ENCODE results near the gene IGFBPL1. TPM values are rescaled to one million over a fixed set of nuclear protein-coding genes. Genes with fewer than 3 reads are reported as not detected.

Gene IGFBPL1
- total RNA-seq, 1 experiment from 2014 or later = 1.6 TPM

DNA sequence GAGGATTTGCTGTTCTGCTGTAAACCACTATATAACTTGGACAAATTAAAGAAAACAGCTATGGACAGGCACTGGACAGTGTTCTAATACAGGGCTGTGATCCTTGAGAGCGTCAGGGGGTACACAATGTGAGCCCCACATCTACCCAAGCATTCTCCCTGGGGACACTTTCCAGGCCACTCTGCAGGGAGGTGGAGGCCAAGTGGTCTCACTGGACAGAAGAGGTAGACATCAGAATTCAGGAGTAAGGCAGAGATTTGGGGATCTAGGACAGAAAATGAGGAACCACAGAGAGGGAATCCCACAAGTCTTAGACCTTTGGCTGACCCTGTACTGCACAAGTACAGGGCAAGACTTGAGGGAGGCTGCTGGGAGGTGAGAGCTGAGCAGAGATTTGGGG lies 3.8 kb upstream of the IGFBPL1 start:
- Mint-ChIP-seq H3K27me3 (ENCODE audit: insufficient read depth, unreplicated experiment) (peaks cover 6% of the 10 kb centered on the region), H3K4me3 (ENCODE audit: unreplicated experiment) (no peak overlapping the region), H3K36me3 (ENCODE audit: insufficient read depth, unreplicated experiment) (no peaks in the 10 kb centered on the region), H3K27ac (ENCODE audit: unreplicated experiment) (no peak overlapping the region), H3K4me1 (ENCODE audit: low read depth, unreplicated experiment) (peaks cover 3% of the 10 kb centered on the region), H3K9me3 (ENCODE audit: unreplicated experiment) (no peaks in the 10 kb centered on the region)
- DNase-seq = no peak
- TF ChIP-seq, protein P1, sequence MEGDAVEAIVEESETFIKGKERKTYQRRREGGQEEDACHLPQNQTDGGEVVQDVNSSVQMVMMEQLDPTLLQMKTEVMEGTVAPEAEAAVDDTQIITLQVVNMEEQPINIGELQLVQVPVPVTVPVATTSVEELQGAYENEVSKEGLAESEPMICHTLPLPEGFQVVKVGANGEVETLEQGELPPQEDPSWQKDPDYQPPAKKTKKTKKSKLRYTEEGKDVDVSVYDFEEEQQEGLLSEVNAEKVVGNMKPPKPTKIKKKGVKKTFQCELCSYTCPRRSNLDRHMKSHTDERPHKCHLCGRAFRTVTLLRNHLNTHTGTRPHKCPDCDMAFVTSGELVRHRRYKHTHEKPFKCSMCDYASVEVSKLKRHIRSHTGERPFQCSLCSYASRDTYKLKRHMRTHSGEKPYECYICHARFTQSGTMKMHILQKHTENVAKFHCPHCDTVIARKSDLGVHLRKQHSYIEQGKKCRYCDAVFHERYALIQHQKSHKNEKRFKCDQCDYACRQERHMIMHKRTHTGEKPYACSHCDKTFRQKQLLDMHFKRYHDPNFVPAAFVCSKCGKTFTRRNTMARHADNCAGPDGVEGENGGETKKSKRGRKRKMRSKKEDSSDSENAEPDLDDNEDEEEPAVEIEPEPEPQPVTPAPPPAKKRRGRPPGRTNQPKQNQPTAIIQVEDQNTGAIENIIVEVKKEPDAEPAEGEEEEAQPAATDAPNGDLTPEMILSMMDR (IDR thresholded peaks at IDR 0.05; ENCODE audit: insufficient read depth in 1 of 2, low read depth in 1 of 2, low read length in 1 of 2, severe bottlenecking in 1 of 2, unreplicated experiment in 1 of 2) = no peak
- no peaks in the 10 kb centered on the region for H3K36me3 ChIP-seq (ENCODE audit: control insufficient read depth, insufficient read depth, low read length)
- BruUV-seq (replicated peaks) = no TSS peak
- no peak overlapping the region for H3K4me3 ChIP-seq (ENCODE audit: low read depth, low read length)
- ChIA-PET POLR2A (no interaction called here), CTCF (no interaction called here)
- no peaks in the 10 kb centered on the region for H3K4me1 ChIP-seq
- H3K9me3 ChIP-seq = no peaks in the 10 kb centered on the region
- H3K27me3 ChIP-seq (replicated peaks; ENCODE audit: control insufficient read depth, insufficient read depth, low read length) = no peaks in the 10 kb centered on the region
- intact Hi-C loops (cut with micrococcal nuclease; ENCODE audit: unreplicated experiment) = no loop called here

DNA sequence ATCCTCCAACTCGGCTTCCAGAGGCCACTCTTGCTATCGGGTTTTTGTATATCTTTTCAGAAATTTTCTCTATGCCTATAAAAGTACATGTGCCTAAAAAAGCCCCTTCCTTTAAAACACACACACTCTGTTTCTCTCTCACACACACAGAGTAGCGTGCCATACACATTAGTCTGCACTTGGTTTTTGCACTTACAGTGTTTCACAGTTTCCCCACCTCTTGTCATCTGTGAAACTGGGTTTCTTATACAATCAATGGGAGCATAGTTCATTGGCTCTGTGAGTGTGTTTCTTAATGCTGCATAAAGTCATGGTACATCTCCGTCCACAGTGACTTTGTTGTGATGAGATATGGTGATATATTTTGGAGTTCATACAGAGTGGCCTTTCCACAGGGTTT lies 664 bp upstream of the IGFBPL1 start:
- intact Hi-C loops (cut with micrococcal nuclease; ENCODE audit: unreplicated experiment) = no loop called here
- BruUV-seq (replicated peaks) = no TSS peak
- CTCF ChIA-PET = no interaction called here
- H3K27me3 Mint-ChIP-seq (ENCODE audit: insufficient read depth, unreplicated experiment) = peaks cover 6% of the 10 kb centered on the region
- no peaks in the 10 kb centered on the region for H3K36me3 Mint-ChIP-seq (ENCODE audit: insufficient read depth, unreplicated experiment)
- no peak overlapping the region for H3K27ac Mint-ChIP-seq (ENCODE audit: unreplicated experiment)
- Histone ChIP-seq H3K4me3 (ENCODE audit: low read depth, low read length) (no peak overlapping the region), H3K27me3 (replicated peaks; ENCODE audit: control insufficient read depth, insufficient read depth, low read length) (no peaks in the 10 kb centered on the region), H3K4me1 (no peaks in the 10 kb centered on the region), H3K9me3 (no peaks in the 10 kb centered on the region), H3K36me3 (ENCODE audit: control insufficient read depth, insufficient read depth, low read length) (no peaks in the 10 kb centered on the region)
- H3K9me3 Mint-ChIP-seq (ENCODE audit: unreplicated experiment) = no peaks in the 10 kb centered on the region
- no peak for DNase-seq
- H3K4me3 Mint-ChIP-seq (ENCODE audit: unreplicated experiment) = peak overlapping the region; percentile 58
- TF ChIP-seq, protein P1 (IDR thresholded peaks at IDR 0.05; ENCODE audit: insufficient read depth in 1 of 2, low read depth in 1 of 2, low read length in 1 of 2, severe bottlenecking in 1 of 2, unreplicated experiment in 1 of 2) = no peak
- POLR2A ChIA-PET = no interaction called here
- H3K4me1 Mint-ChIP-seq (ENCODE audit: low read depth, unreplicated experiment) = no peaks in the 10 kb centered on the region

DNA sequence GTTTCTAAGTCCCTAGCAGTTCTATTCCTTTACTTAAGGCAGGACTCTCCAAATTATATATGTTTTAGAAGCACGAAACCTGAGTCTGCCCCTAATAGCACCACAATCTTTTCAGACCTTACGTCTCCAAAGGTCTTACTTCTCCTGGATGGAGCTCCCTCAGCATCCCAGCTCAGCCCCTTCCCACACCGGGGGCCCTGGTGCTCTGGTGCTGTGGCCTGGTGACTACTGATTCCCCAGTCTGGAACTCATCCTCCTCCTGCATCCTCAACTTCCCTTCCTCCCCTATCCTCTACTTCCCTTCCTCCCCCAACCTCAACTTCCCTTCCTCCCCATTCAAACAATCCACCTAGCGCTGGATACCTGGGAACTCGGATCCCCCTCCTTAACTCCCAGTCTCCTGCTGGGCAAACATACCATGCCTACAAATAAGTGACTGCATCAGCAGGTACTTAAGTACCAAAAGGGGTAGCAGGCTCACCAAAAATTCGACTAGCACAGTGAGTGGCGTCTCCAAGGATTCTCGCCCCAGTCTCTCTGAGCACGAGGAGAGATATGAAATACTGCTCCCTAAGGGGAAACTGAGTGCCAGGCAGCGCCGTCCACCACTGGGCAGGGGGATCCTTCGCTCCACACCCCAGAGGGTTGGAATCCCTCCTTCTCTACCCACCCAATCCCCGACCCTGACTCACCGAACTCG lies 831 bp downstream of the IGFBPL1 start:
- ChIA-PET POLR2A (no interaction called here), CTCF (no interaction called here)
- no peak overlapping the region for H3K4me3 Mint-ChIP-seq (ENCODE audit: unreplicated experiment)
- H3K27me3 ChIP-seq (replicated peaks; ENCODE audit: control insufficient read depth, insufficient read depth, low read length) = no peaks in the 10 kb centered on the region
- TF ChIP-seq, protein P1 (IDR thresholded peaks at IDR 0.05; ENCODE audit: insufficient read depth in 1 of 2, low read depth in 1 of 2, low read length in 1 of 2, severe bottlenecking in 1 of 2, unreplicated experiment in 1 of 2) = no peak
- H3K36me3 ChIP-seq (ENCODE audit: control insufficient read depth, insufficient read depth, low read length) = no peaks in the 10 kb centered on the region
- peak overlapping the region; percentile 6; the same call in 1 of the 2 replicates for H3K4me3 ChIP-seq (ENCODE audit: low read depth, low read length)
- H3K27ac Mint-ChIP-seq (ENCODE audit: unreplicated experiment) = no peak overlapping the region
- no peaks in the 10 kb centered on the region for H3K4me1 ChIP-seq
- no peaks in the 10 kb centered on the region for H3K36me3 Mint-ChIP-seq (ENCODE audit: insufficient read depth, unreplicated experiment)
- no peaks in the 10 kb centered on the region for H3K9me3 Mint-ChIP-seq (ENCODE audit: unreplicated experiment)
- H3K4me1 Mint-ChIP-seq (ENCODE audit: low read depth, unreplicated experiment) = no peaks in the 10 kb centered on the region
- intact Hi-C loops (cut with micrococcal nuclease; ENCODE audit: unreplicated experiment) = no loop called here
- no TSS peak for BruUV-seq (replicated peaks)
- H3K9me3 ChIP-seq = no peaks in the 10 kb centered on the region
- peaks cover 6% of the 10 kb centered on the region for H3K27me3 Mint-ChIP-seq (ENCODE audit: insufficient read depth, unreplicated experiment)
- no peak for DNase-seq
